Endothelial cell of umbilical vein (primary cell): ENCODE measurements around the gene SPIB. TPM values are rescaled to one million over a fixed set of nuclear protein-coding genes. Genes with fewer than 3 reads are reported as not detected.

Experiments used
- BruUV-seq: library from RNA; stranded (reverse); fragments of 400-500 nt; replicated peaks from 2 replicates; lab custom pipeline; 2021; lab: Mats Ljungman, UMichigan
- CTCF ChIA-PET: fragments of 300-600, 350-600 bp; sonication (Branson Sonifier 250); formaldehyde crosslinking; loops from one replicate; lab custom pipeline; 2021; ENCODE audit warnings: antibody characterized with exemption, inconsistent platforms; lab: Charles Lee
- POLR2A ChIA-PET: fragments of 300-600, 350-600 bp; sonication (Branson Sonifier 250); formaldehyde crosslinking; loops from one replicate; lab custom pipeline; 2021; ENCODE audit warnings: antibody characterized with exemption, inconsistent platforms; lab: Charles Lee
- DNase-seq: peaks from one replicate; pipeline ENCODE4 v3.0.0-alpha.2; 2011; ENCODE audit warnings: low read depth, low spot score
- FAIRE-seq: peaks from 2 replicates; lab custom pipeline; 2011; peaks lifted over from hg19 to GRCh38; lab: Jason Lieb, UNC
- H2AFZ ChIP-seq: 2 replicates; pipeline ENCODE4 v1.6.0; 2012; ENCODE audit warnings: low read depth, low read length, control low read depth, inconsistent platforms
- H3K27ac ChIP-seq: 2 replicates; pipeline ENCODE4 v1.5.1; 2011; ENCODE audit warnings: low read depth, mild to moderate bottlenecking, control low read depth, low read length, moderate library complexity; ENCODE audit not compliant: insufficient read depth
- H3K27me3 ChIP-seq, 2 experiments: 2 replicates each; pipeline versions ENCODE4 v1.6.0 to v1.6.1; 2011; ENCODE audit warnings: low read length in 2 of 2, mixed read lengths in 1 of 2; ENCODE audit not compliant: control insufficient read depth in 2 of 2, insufficient read depth in 2 of 2
- H3K36me3 ChIP-seq, 2 experiments: 2 replicates in 1 of 2; 3 replicates in 1 of 2; pipeline ENCODE4 v1.5.1; 2011; ENCODE audit warnings: low read length in 2 of 2, mild to moderate bottlenecking in 1 of 2, moderate library complexity in 1 of 2; ENCODE audit not compliant: control insufficient read depth in 2 of 2, insufficient read depth in 2 of 2; ENCODE audit errors: extremely low read depth in 1 of 2
- H3K4me1 ChIP-seq: 3 replicates; pipeline ENCODE4 v1.5.1; 2011; ENCODE audit warnings: mild to moderate bottlenecking, low read length; ENCODE audit not compliant: control insufficient read depth, insufficient read depth; ENCODE audit errors: extremely low read depth
- H3K4me2 ChIP-seq: 2 replicates; pipeline ENCODE4 v1.6.1; 2011; ENCODE audit warnings: low read length, control low read depth, mixed read lengths; ENCODE audit not compliant: insufficient read depth
- H3K4me3 ChIP-seq, 3 experiments: fragments of 200-600 bp in 1 of 3; sonication (generic), shearing (Covaris generic) in 1 of 3; replicated peaks in 1 of 3; 2 replicates each; pipeline ENCODE4 v1.5.1; 2011 to 2016; ENCODE audit warnings: control low read depth in 3 of 3, low read length in 3 of 3, mild to moderate bottlenecking in 2 of 3, inconsistent platforms in 1 of 3, low read depth in 1 of 3, moderate library complexity in 1 of 3; ENCODE audit not compliant: insufficient read depth in 1 of 3
- H3K79me2 ChIP-seq: 2 replicates; pipeline ENCODE4 v1.6.0; 2012; ENCODE audit warnings: low read length, inconsistent platforms; ENCODE audit not compliant: control insufficient read depth, insufficient read depth
- H3K9ac ChIP-seq: replicated peaks from 2 replicates; pipeline ENCODE3; 2011; ENCODE audit warnings: low read length, control low read depth; ENCODE audit not compliant: insufficient read depth; ENCODE audit errors: extremely low read depth
- H3K9me1 ChIP-seq: replicated peaks from 3 replicates; pipeline ENCODE4 v1.6.0; 2011; ENCODE audit warnings: mild to moderate bottlenecking, low read length; ENCODE audit not compliant: control insufficient read depth, insufficient read depth; ENCODE audit errors: extremely low read depth
- H3K9me3 ChIP-seq: replicated peaks from 2 replicates; pipeline ENCODE4 v1.5.1; 2012; ENCODE audit warnings: low read length, inconsistent platforms; ENCODE audit not compliant: control insufficient read depth, insufficient read depth
- H4K20me1 ChIP-seq: replicated peaks from 2 replicates; pipeline ENCODE3; 2011; ENCODE audit warnings: mild to moderate bottlenecking, low read length; ENCODE audit not compliant: control insufficient read depth, insufficient read depth; ENCODE audit errors: extremely low read depth
- EZH2 ChIP-seq: IDR thresholded peaks from 2 replicates; pipeline ENCODE4 v1.6.1; 2012; ENCODE audit warnings: borderline replicate concordance, low read depth, mild to moderate bottlenecking, moderate library complexity, low read length, inconsistent platforms; ENCODE audit not compliant: severe bottlenecking
- FOS ChIP-seq: IDR thresholded peaks from 2 replicates; pipeline ENCODE4 v1.6.1; 2011; ENCODE audit warnings: mild to moderate bottlenecking, low read length, moderate library complexity, borderline replicate concordance; ENCODE audit not compliant: insufficient read depth
- GATA2 ChIP-seq: IDR thresholded peaks from 2 replicates; pipeline ENCODE4 v1.7.0; 2011; ENCODE audit warnings: low read depth, mild to moderate bottlenecking, moderate library complexity, mixed read lengths, low read length; ENCODE audit not compliant: insufficient read length, insufficient read depth
- JUN ChIP-seq: IDR thresholded peaks from 2 replicates; pipeline ENCODE4 v1.6.1; 2011; ENCODE audit warnings: borderline replicate concordance, low read depth; ENCODE audit not compliant: insufficient read length, insufficient read depth
- MYC ChIP-seq: IDR thresholded peaks from one replicate; pipeline ENCODE4 v1.6.1; 2011; ENCODE audit warnings: mild to moderate bottlenecking, low read depth, low read length
- POLR2A ChIP-seq: IDR thresholded peaks from 2 replicates; pipeline ENCODE4 v1.6.1; 2012; ENCODE audit warnings: low read depth, mild to moderate bottlenecking, control low read depth, low read length
- POLR2AphosphoS5 ChIP-seq: IDR thresholded peaks from 2 replicates; pipeline ENCODE4 v1.6.1; 2012; ENCODE audit warnings: low read depth, mild to moderate bottlenecking, control low read depth, low read length, moderate library complexity; ENCODE audit not compliant: insufficient read depth
- dilution Hi-C: fragments of 300-500 bp; cut with MboI; formaldehyde crosslinking; loops from one replicate; pipeline ENCODE4 v1.15.0; 2019; ENCODE audit warnings: low sequenced_read_pairs; ENCODE audit not compliant: extremely low pct_ligation_motif_present
- intact Hi-C: fragments of 100-400 bp; cut with micrococcal nuclease; formaldehyde crosslinking; loops from one replicate; pipeline ENCODE4 v1.10.0; 2022
- polyA plus RNA-seq, 4 experiments: library from polyadenylated mRNA; depleted of rRNA in 3 of 4; stranded (reverse) in 3 of 4; unstranded in 1 of 4; fragments of >200 nt; gene quantifications; 2 replicates each; pipeline versions ENCODE4 v1.2.1 to v1.2.3, GENCODE V29; 2011 to 2012; ENCODE audit warnings: missing spikeins in 1 of 4
- total RNA-seq: library from RNA; stranded (reverse); gene quantifications from 2 replicates; pipeline ENCODE4 v1.2.3, GENCODE V29; 2021
- TF ChIP-seq, protein P1 (sequence below), 2 donors: IDR thresholded peaks; 1 replicate in 1 of 2; 2 replicates in 1 of 2; pipeline ENCODE4 v1.5.1; 2011; ENCODE audit warnings: low read length in 2 of 2, mild to moderate bottlenecking in 2 of 2, moderate library complexity in 2 of 2, control low read depth in 1 of 2, inconsistent platforms in 1 of 2, low read depth in 1 of 2; ENCODE audit not compliant: insufficient read depth in 1 of 2; ENCODE audit errors: extremely low read depth in 1 of 2
- TF ChIP-seq, protein P2 (sequence below): IDR thresholded peaks from 2 replicates; pipeline ENCODE4 v1.6.1; 2011; ENCODE audit not compliant: insufficient read depth, insufficient read length

SPIB gene
- total and polyA plus RNA-seq, 2 donors (not counting 3 experiments of a cell fraction or from before 2014, with no cell fraction given): not detected

DNA sequence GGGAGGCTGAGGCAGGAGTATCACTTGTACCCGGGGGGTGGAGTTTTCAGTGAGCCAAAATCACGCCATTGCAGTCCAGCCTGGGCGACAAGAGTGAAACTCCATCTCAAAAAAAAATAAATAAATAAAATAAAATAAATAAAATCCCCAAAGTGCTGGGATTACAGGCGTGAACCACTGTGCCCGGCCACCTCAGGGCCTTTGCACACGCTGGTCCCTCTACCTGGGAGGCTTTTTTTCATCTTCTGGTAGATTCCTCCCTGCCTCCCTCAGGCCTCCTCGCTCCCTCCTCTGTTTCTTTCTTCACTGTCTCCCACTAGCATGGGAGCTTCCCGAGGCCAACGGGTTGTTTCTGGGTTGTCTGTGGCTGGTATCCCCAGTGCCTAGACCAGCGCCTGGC, 29.0 kb downstream of the SPIB start:
- no peaks in the 10 kb centered on the region for H3K9me3 ChIP-seq
- H3K4me3 ChIP-seq: no peak overlapping the region
- no peaks in the 10 kb centered on the region for H3K9me1 ChIP-seq
- no peak overlapping the region for H2AFZ ChIP-seq
- no peak for DNase-seq
- H3K4me1 ChIP-seq: no peaks in the 10 kb centered on the region
- no peak for FAIRE-seq
- H3K79me2 ChIP-seq: no peaks in the 10 kb centered on the region
- no peaks in the 10 kb centered on the region for H3K27me3 ChIP-seq
- no peak overlapping the region for H3K27ac ChIP-seq
- CTCF ChIA-PET: interaction anchor here (1.5 kb wide), 1 partner anchor 13 kb away, joined by 4 read pairs; no protein-coding TSS in a partner anchor
- intact Hi-C loops: no loop called here
- no peaks in the 10 kb centered on the region for H3K36me3 ChIP-seq
- dilution Hi-C loops: no loop called here
- H3K4me2 ChIP-seq: no peak overlapping the region
- no TSS peak for BruUV-seq
- H3K9ac ChIP-seq: no peak overlapping the region
- no peaks in the 10 kb centered on the region for H4K20me1 ChIP-seq
- POLR2A ChIA-PET: no interaction called here
- TF ChIP-seq FOS (no peak), GATA2 (no peak), POLR2AphosphoS5 (no peak), JUN (no peak), MYC (no peak), EZH2 (no peak), POLR2A (no peak)
- TF ChIP-seq, protein P1, sequence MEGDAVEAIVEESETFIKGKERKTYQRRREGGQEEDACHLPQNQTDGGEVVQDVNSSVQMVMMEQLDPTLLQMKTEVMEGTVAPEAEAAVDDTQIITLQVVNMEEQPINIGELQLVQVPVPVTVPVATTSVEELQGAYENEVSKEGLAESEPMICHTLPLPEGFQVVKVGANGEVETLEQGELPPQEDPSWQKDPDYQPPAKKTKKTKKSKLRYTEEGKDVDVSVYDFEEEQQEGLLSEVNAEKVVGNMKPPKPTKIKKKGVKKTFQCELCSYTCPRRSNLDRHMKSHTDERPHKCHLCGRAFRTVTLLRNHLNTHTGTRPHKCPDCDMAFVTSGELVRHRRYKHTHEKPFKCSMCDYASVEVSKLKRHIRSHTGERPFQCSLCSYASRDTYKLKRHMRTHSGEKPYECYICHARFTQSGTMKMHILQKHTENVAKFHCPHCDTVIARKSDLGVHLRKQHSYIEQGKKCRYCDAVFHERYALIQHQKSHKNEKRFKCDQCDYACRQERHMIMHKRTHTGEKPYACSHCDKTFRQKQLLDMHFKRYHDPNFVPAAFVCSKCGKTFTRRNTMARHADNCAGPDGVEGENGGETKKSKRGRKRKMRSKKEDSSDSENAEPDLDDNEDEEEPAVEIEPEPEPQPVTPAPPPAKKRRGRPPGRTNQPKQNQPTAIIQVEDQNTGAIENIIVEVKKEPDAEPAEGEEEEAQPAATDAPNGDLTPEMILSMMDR (IDR thresholded peaks at IDR 0.05; ENCODE audit: extremely low read depth in 1 of 2, insufficient read depth in 1 of 2, low read depth in 1 of 2, low read length in 2 of 2): no peak
- TF ChIP-seq, protein P2, sequence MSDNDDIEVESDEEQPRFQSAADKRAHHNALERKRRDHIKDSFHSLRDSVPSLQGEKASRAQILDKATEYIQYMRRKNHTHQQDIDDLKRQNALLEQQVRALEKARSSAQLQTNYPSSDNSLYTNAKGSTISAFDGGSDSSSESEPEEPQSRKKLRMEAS: no peak
